ENCODE measurements around the gene SLC22A7. TPM values are rescaled to one million over a fixed set of nuclear protein-coding genes. Genes with fewer than 3 reads are reported as not detected.
A peak's percentile ranks its signal among the peaks of the same experiment; 100 is the strongest.

SLC22A7 gene
- total RNA-seq, 2 donors from 2014 or later, result not detected

- Histone ChIP-seq H3K36me3 (replicated peaks in 1 of 2; ENCODE audit: insufficient read depth in 1 of 2, low read depth in 2 of 2) (no peaks in the 10 kb centered on the region), H3K4me1 (peaks cover 38% of the 10 kb centered on the region), H3K27ac (peak overlapping the region in 2 of 4 donors; percentile 29 to 61), H3K9me3 (no peaks in the 10 kb centered on the region), H3K4me3 (no peak overlapping the region), H3K27me3 (no peaks in the 10 kb centered on the region)
- peak; percentile 43 to 67 (median 52) for DNase-seq
- WGBS, 2 donors, result 3% methylated on average over 25 to 35 of the region's 44 CpGs
- ATAC-seq, result peak; percentile 45
- intact Hi-C loops (cut with DNase I), result no loop called here
- TF ChIP-seq CTCF (IDR thresholded peaks at IDR 0.05) (no peak), POLR2A (IDR thresholded peaks at IDR 0.05) (peak in 1 of 3 donors; percentile 21)
Measured at GRCh38 chr6:43269273-43270007, 28.6 kb upstream of the SLC22A7 start.

GRCh38 chr6:43271103-43271815 lies 26.8 kb upstream of the SLC22A7 start:
- peak overlapping the region in 1 of 4 donors; percentile 61 for H3K27ac ChIP-seq
- H3K27me3 ChIP-seq, result no peaks in the 10 kb centered on the region
- peaks cover 45% of the 10 kb centered on the region for H3K4me1 ChIP-seq
- TF ChIP-seq CTCF (IDR thresholded peaks at IDR 0.05), result no peak
- no peak for TF ChIP-seq POLR2A (IDR thresholded peaks at IDR 0.05)
- ATAC-seq, result no peak
- intact Hi-C loops (cut with DNase I), result no loop called here
- no peak for DNase-seq
- 83 to 92% methylated on average over 8 of the region's 8 CpGs for WGBS, 2 donors
- H3K4me3 ChIP-seq, result no peak overlapping the region
- no peaks in the 10 kb centered on the region for H3K36me3 ChIP-seq (replicated peaks in 1 of 2; ENCODE audit: insufficient read depth in 1 of 2, low read depth in 2 of 2)
- no peaks in the 10 kb centered on the region for H3K9me3 ChIP-seq

- Histone ChIP-seq H3K4me3 (no peak overlapping the region), H3K27me3 (no peaks in the 10 kb centered on the region), H3K36me3 (replicated peaks in 1 of 2; ENCODE audit: insufficient read depth in 1 of 2, low read depth in 2 of 2) (no peaks in the 10 kb centered on the region), H3K27ac (no peak overlapping the region), H3K9me3 (no peaks in the 10 kb centered on the region), H3K4me1 (peaks cover 45% of the 10 kb centered on the region)
- TF ChIP-seq CTCF (IDR thresholded peaks at IDR 0.05) (no peak), POLR2A (IDR thresholded peaks at IDR 0.05) (no peak)
- intact Hi-C loops (cut with DNase I), result no loop called here
- DNase-seq, result no peak
- no peak for ATAC-seq
Measured at GRCh38 chr6:43271944-43272343, 26.1 kb upstream of the SLC22A7 start.

GRCh38 chr6:43273707-43274106 lies 24.4 kb upstream of the SLC22A7 start:
- Histone ChIP-seq H3K27me3 (no peaks in the 10 kb centered on the region), H3K4me3 (no peak overlapping the region), H3K9me3 (no peaks in the 10 kb centered on the region), H3K27ac (no peak overlapping the region), H3K4me1 (peaks cover 28% of the 10 kb centered on the region), H3K36me3 (replicated peaks in 1 of 2; ENCODE audit: insufficient read depth in 1 of 2, low read depth in 2 of 2) (no peaks in the 10 kb centered on the region)
- 62 to 69% methylated on average over 2 of the region's 2 CpGs for WGBS, 2 donors
- TF ChIP-seq CTCF (IDR thresholded peaks at IDR 0.05), result no peak
- intact Hi-C loops (cut with DNase I), result no loop called here
- no peak for DNase-seq
- ATAC-seq, result no peak
